Astrocyte of the cerebellum (primary cell): ENCODE results near the gene ANKS1B.

Source experiments
- DNase-seq: peaks from one replicate; pipeline ENCODE4 v3.0.0-alpha.2; 2011; ENCODE audit warnings: low read depth
- H3K4me3 ChIP-seq: 2 replicates; pipeline ENCODE4 v1.5.1; 2011; ENCODE audit warnings: mild to moderate bottlenecking, low read depth, low read length, moderate library complexity
- CTCF ChIP-seq: IDR thresholded peaks from 2 replicates; pipeline ENCODE4 v1.5.1; 2012; ENCODE audit warnings: low read length, low read depth, moderate library complexity, mild to moderate bottlenecking; ENCODE audit errors: missing control alignments
- in situ Hi-C: cut with HindIII; loops from 2 replicates; pipeline ENCODE4 v1.10.0; 2017; ENCODE audit warnings: low sequenced_read_pairs

ANKS1B gene

DNA sequence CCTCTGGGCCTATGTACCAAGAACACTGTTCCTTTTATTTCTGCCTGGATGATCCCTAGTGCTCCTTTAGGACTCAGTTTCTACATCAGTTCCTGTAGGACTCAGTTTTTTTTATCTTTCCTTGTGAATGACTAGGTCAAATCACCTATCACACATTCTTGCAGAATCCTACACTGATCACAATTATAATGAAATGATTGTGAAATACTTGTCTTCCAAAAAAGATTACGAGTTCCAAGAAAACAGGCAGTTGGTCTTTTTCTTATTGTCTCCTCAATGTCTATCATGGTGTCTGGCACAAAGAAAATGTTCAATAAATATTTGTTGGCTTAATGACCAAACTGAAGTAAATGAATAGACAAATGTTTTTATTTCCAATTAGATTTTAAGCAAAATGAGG lies 432.7 kb downstream of the ANKS1B start:
- in situ Hi-C loops = no loop called here
- no peak for TF ChIP-seq CTCF
- DNase-seq = no peak

GRCh38 chr12:99549651-99550050 lies 435.1 kb downstream of the ANKS1B start:
- no peak overlapping the region for H3K4me3 ChIP-seq
- no peak for DNase-seq
- in situ Hi-C loops = no loop called here
- no peak for TF ChIP-seq CTCF

More for the DNA sequence above, 432.7 kb downstream of the ANKS1B start:
- no peak overlapping the region for H3K4me3 ChIP-seq

- no peak for DNase-seq
- in situ Hi-C loops = no loop called here
- no peak for TF ChIP-seq CTCF
- no peak overlapping the region for H3K4me3 ChIP-seq
These were observed 435.5 kb downstream of the ANKS1B start for GRCh38 chr12:99549196-99549595.

- no peak for TF ChIP-seq CTCF
These were observed 440.3 kb downstream of the ANKS1B start for GRCh38 chr12:99544457-99544856.

GRCh38 chr12:99529966-99530365 lies 454.8 kb downstream of the ANKS1B start:
- TF ChIP-seq CTCF = no peak
- in situ Hi-C loops = no loop called here
- DNase-seq = peak; percentile 6
- no peak overlapping the region for H3K4me3 ChIP-seq

More at GRCh38 chr12:99544457-99544856, 440.3 kb downstream of the ANKS1B start:
- no peak overlapping the region for H3K4me3 ChIP-seq
- DNase-seq = no peak
- in situ Hi-C loops = no loop called here

GRCh38 chr12:99528478-99528877 lies 456.3 kb downstream of the ANKS1B start:
- no peak for DNase-seq
- in situ Hi-C loops = no loop called here
- no peak overlapping the region for H3K4me3 ChIP-seq
- no peak for TF ChIP-seq CTCF

- no peak overlapping the region for H3K4me3 ChIP-seq
- no peak for DNase-seq
- TF ChIP-seq CTCF = no peak
- in situ Hi-C loops = no loop called here
These were observed 460.9 kb downstream of the ANKS1B start for GRCh38 chr12:99523853-99524252.
